GM18517 (cell line): ENCODE measurements around the gene VWDE.

Experiments
- ATAC-seq: cut with Tn5 transposase; IDR thresholded peaks from one replicate; pipeline ENCODE4 v1.9.1; 2021; ENCODE audit warnings: mild to moderate bottlenecking, moderate library complexity; ENCODE audit not compliant: unreplicated experiment

Gene VWDE

GRCh38 chr7:12337095-12337494 lies 66.6 kb downstream of the VWDE start:
- ATAC-seq: no peak

GRCh38 chr7:12328888-12329770 lies 74.5 kb downstream of the VWDE start:
- ATAC-seq: no peak

GRCh38 chr7:12327922-12328321 lies 75.7 kb downstream of the VWDE start:
- ATAC-seq: no peak

GRCh38 chr7:12325646-12326045 lies 78.0 kb downstream of the VWDE start:
- no peak for ATAC-seq

- no peak for ATAC-seq
Observed at GRCh38 chr7:12323415-12323814, 80.2 kb downstream of the VWDE start.

- ATAC-seq: no peak
Observed at GRCh38 chr7:12322903-12323300, 80.8 kb downstream of the VWDE start.

GRCh38 chr7:12322284-12322902 lies 81.3 kb downstream of the VWDE start:
- no peak for ATAC-seq

- no peak for ATAC-seq
Observed at GRCh38 chr7:12320987-12321647, 82.5 kb downstream of the VWDE start.

GRCh38 chr7:12320241-12320986 lies 83.3 kb downstream of the VWDE start:
- no peak for ATAC-seq

GRCh38 chr7:12317675-12318074 lies 86.0 kb downstream of the VWDE start:
- no peak for ATAC-seq

GRCh38 chr7:12316925-12317324 lies 86.7 kb downstream of the VWDE start:
- no peak for ATAC-seq

GRCh38 chr7:12315049-12315448 lies 88.6 kb downstream of the VWDE start:
- ATAC-seq: no peak

GRCh38 chr7:12314199-12314598 lies 89.5 kb downstream of the VWDE start:
- ATAC-seq: no peak

- no peak for ATAC-seq
Observed at GRCh38 chr7:12305502-12305901, 98.2 kb downstream of the VWDE start.

GRCh38 chr7:12303495-12303894 lies 100.2 kb downstream of the VWDE start:
- ATAC-seq: no peak

GRCh38 chr7:12303062-12303461 lies 100.6 kb downstream of the VWDE start:
- ATAC-seq: no peak

GRCh38 chr7:12300415-12300814 lies 103.2 kb downstream of the VWDE start:
- no peak for ATAC-seq

GRCh38 chr7:12299367-12299766 lies 104.3 kb downstream of the VWDE start:
- ATAC-seq: no peak

GRCh38 chr7:12297283-12298108 lies 106.2 kb downstream of the VWDE start:
- ATAC-seq: no peak

GRCh38 chr7:12296051-12296570 lies 107.6 kb downstream of the VWDE start:
- ATAC-seq: no peak
